Right lung (tissue), 5 donors: ENCODE data around the gene GPC6. TPM values are rescaled to one million over a fixed set of nuclear protein-coding genes. Genes with fewer than 3 reads are reported as not detected.
"Not testable (repeated sequence)": the region's sequence is repeated elsewhere in the genome, so short reads cannot be mapped to it uniquely, and the experiment has no call there.

Source experiments
- DNase-seq, 2 donors: peaks; one replicate each; pipeline ENCODE4 v3.0.0-alpha.2; 2013
- polyA plus RNA-seq, 5 donors: library from polyadenylated mRNA; unstranded; fragments of 120-200 nt; gene quantifications; one replicate each; pipeline versions ENCODE4 v1.2.1 to v1.2.3, GENCODE V29; 2013; ENCODE audit warnings: inconsistent platforms in 1 of 5, low replicate concordance in 1 of 5; ENCODE audit not compliant: insufficient read length in 5 of 5, insufficient read depth in 1 of 5

Gene GPC6
- polyA plus RNA-seq, 5 donors = 13.5 to 27.1 (median 21.9) TPM

- DNase-seq = peak; percentile 61 to 69
Observed at GRCh38 chr13:93422980-93423543, 196.5 kb downstream of the GPC6 start.

- no peak for DNase-seq
Observed at GRCh38 chr13:93425411-93425810, 198.8 kb downstream of the GPC6 start.

DNA sequence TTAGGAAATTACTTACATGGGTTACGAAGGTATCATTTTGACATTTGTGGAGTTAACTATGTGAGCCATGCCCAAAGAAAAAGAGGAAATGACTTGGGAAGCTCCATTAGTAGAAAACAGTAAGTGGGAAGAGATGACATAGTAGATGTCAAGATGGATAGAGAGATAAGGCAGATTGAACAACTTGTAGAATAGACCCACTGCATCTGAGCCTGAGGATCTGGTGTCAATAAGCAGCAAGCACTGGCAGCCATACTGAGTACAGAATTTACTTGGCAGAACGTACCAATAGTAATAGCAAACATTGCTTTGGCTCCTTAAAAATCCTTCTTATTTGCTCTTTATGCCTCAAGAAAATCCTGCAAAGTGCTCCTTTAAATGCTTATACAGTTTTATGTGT, 203.8 kb downstream of the GPC6 start:
- DNase-seq = no peak

DNA sequence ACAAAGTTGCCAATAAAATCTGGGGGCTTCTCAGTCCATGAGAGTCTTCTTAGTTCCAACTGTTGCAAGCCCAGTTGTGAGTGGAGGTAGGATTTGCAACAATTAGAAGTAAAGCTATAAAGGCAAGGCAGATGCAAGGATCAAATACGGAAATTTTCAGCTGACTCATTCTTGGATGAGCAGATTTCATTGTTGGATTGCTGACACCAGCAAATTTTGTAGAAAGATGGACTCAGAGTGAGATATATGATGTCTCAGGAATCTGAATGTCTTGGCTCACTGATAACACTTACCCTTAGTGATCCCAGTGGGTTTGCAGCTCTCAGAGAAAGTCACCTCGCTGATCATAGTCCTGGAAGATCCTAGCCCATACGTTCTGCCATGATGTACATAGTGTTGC, 209.0 kb downstream of the GPC6 start:
- no peak for DNase-seq

DNA sequence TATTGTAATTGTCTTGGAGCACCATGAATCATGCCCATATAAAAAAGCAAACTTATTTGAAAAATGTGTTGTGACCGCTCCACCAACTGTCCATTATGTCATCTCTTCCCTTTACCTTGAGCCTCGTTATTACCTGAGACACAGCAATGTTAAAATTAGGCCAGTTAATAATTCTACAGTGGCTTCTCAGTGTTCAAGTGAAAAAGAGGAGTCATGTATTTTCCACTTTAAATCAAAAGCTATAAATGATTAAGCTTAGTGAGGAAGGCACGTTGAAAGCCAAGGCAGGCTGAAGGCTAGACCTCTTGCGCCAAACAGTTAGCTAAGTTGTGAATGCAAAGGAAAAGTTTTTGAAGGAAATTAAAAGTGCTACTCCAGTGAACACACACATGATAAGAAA, 210.5 kb downstream of the GPC6 start:
- DNase-seq = no peak

DNA sequence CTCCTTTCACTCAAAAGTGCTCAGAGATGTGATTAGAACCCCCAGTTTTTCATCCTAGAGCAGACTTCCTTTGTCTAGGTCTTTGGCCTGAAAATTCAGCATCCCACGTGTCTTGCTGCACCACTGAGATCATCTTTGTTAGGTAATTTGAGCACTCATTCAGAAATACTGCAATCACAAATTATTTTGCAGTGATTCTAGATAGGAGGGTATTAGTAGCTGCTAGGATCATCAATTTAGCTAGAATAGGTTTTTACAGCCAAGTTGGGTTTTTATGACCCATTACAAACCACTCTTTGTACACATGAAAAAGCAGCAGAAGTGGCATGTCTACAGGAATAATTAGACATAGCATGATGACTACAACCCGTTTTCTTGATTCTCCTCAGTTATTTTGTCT, 219.6 kb downstream of the GPC6 start:
- DNase-seq = no peak

DNA sequence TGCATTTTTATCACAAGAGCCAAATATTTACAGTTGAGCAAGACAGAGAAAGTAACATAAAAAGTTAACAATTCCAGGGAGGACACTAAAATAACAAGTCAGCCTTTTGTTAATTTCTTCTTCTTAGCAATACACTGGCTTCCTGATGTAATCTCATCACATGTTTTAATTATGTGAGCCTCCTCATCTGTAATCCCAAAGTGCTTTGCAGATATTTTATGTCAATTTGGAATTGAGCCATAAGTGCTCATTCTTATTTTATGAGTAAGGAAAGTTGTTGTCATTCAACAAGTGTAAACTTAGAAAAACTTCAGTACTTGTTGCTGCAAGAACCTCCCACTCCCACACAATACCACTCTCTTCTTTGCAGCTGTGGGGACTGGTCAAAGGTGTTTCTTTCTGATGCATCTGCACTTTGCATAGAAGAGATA, 223.6 kb downstream of the GPC6 start:
- no peak for DNase-seq

DNA sequence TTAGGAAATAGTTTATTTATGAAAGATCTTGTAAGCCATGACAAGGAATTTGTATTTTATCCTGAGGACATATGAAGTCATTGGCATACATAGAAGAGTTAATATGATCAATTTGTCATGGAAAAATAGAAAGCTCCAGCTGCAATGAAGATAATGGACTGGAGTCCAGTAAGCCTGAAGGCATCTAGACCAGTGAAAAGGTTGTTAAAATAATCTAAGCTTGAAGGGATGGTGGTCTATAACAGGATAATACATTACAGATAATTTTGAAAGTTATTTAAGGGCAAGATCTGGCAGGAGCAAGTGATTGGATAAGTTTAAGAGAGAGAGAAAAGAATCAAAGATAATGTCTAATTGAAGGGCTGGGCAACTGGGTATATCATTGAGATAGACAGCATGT, 224.2 kb downstream of the GPC6 start:
- no peak for DNase-seq

- not testable (repeated sequence) for DNase-seq
Observed at GRCh38 chr13:93454676-93455235, 228.1 kb downstream of the GPC6 start.

DNA sequence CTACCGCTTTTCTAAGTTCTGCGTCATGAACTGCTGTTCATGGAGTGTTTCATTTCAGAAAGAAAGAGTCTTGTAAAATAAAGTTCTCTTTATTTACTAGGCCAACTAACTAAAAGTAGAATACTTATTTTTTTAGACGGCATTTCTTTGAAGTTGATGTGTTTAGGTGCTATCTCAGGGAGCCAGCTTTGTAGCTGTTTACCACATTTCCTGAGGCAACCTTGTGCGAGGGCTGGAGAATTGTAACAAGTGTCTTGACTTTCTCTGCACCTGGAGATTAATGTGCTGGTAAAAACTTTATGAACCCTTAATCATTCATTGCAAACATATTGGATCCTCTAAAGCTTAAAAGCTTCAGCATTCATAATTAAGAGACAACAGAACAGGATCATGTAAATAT, 229.3 kb downstream of the GPC6 start:
- DNase-seq = no peak

DNA sequence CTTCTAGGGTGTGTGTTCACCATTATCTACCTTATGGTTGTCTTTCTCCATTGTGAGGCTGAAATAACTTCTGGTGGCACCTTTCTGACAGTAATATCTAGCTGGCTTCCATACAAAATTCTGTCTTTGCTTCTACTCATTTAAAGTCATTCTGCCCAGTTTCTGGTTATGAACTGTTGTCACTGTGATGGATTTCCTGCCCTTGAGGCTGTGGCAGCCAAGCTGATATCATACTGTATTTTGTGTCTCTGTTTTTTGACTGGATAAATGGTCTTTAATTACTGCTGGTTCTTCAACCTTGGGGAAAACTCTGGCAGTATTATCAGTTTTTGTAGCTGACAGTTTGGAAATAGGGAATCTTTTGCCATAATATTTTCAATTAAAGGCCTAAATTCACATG, 233.4 kb downstream of the GPC6 start:
- DNase-seq = no peak

- DNase-seq = no peak
Observed at GRCh38 chr13:93462151-93462550, 235.5 kb downstream of the GPC6 start.

GRCh38 chr13:93466502-93467036, 240.0 kb downstream of the GPC6 start:
- peak; percentile 40 to 45 for DNase-seq

DNA sequence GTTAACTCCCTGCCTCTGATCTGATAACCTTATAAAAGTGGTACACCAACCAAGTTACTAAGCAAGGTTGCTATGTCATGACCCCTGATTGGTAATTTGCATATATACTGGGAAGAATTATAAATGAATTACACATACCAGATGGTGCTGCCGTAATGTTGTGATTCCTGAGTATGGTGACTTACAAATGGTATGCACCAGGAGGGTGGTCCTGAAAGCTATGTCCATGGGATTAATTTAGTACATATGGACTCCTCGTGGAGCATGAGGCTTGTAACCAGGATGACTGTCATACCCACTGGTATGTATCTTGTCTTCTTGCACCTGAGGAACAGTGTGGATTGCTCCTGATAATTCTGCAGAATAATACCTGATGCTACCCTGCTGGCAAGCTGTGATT, 240.6 kb downstream of the GPC6 start:
- no peak for DNase-seq

GRCh38 chr13:93468433-93468832, 241.8 kb downstream of the GPC6 start:
- no peak for DNase-seq

GRCh38 chr13:93472296-93472695, 245.7 kb downstream of the GPC6 start:
- no peak for DNase-seq

DNA sequence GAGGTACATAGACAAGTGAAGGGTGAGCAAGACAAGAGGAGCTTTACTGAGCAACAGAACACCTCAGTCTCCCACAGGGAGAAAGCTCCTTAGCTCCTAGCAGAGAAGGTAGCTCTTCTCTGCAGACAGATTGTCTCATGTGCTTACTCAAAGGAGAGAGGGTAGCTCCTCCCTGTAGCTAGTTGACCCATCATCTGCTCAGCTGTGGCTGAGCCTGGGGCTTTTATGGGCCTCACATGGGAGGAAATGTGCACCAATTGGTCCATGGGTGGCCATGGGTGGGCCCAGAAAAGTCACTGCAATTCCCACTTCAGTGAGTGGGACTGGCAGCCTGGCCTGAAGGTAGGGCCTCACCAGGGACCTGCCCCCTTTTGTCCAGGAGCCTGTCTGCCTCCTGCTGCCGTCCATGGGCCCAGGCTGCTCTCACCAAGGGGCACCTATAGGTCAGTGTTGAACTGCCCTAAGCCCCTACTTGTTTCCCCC, 246.2 kb downstream of the GPC6 start:
- DNase-seq = no peak

GRCh38 chr13:93473441-93474270, 247.0 kb downstream of the GPC6 start:
- DNase-seq = no peak

GRCh38 chr13:93476175-93476574, 249.6 kb downstream of the GPC6 start:
- DNase-seq = no peak

DNA sequence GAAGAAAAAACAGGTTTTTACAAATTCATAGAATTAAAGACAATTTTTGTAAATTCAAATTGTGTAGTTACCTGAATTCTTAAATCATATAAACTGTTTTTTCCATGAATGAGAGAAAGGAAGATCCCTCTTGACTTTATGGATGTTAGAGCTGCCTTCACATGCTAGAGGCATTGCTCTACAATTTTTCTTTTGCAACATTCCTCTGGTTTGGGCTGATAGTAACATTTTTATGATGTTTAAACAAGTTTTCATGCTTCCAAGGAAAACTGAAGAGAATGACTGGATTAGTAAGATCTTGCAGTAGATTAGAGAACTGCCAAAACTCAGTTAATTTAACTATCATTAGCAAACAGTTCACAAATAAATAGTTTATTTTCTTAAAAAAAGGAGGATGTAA, 250.6 kb downstream of the GPC6 start:
- DNase-seq = no peak

GRCh38 chr13:93480553-93481106, 254.0 kb downstream of the GPC6 start:
- no peak for DNase-seq

GRCh38 chr13:93496117-93496516, 269.5 kb downstream of the GPC6 start:
- not testable (repeated sequence) for DNase-seq
